OCI-LY1 (cell line): ENCODE results near the gene IMMP2L.

Source experiments
- H2AFZ ChIP-seq: fragments of 200-600 bp; sonication (generic), shearing (Covaris generic); 2 replicates; pipeline ENCODE4 v1.6.0; 2014; ENCODE audit warnings: antibody characterized with exemption, mild to moderate bottlenecking, low read length
- H3F3A ChIP-seq: fragments of 200-600 bp; sonication (generic), shearing (Covaris generic); 2 replicates; pipeline ENCODE4 v1.6.0; 2014; ENCODE audit warnings: mild to moderate bottlenecking, antibody characterized with exemption, low read length, moderate library complexity; ENCODE audit not compliant: insufficient read depth
- H3K27ac ChIP-seq: fragments of 200-600 bp; sonication (generic); 2 replicates; pipeline ENCODE4 v1.5.1; 2014; ENCODE audit warnings: low read length, mixed run types, mild to moderate bottlenecking, low read depth; ENCODE audit not compliant: poor library complexity, severe bottlenecking
- H3K27me3 ChIP-seq: fragments of 200-600 bp; sonication (generic); 2 replicates; pipeline ENCODE4 v1.6.0; 2014; ENCODE audit warnings: antibody characterized with exemption, mild to moderate bottlenecking, low read length, moderate library complexity; ENCODE audit not compliant: insufficient read depth
- H3K36me3 ChIP-seq: fragments of 200-600 bp; sonication (generic); 2 replicates; pipeline ENCODE4 v1.6.1; 2014; ENCODE audit warnings: mild to moderate bottlenecking, antibody characterized with exemption, low read length, moderate library complexity, mixed read lengths; ENCODE audit not compliant: insufficient read depth
- H3K4me1 ChIP-seq: fragments of 200-600 bp; sonication (generic); 2 replicates; pipeline ENCODE4 v1.5.1; 2014; ENCODE audit warnings: mild to moderate bottlenecking, low read length, moderate library complexity; ENCODE audit not compliant: insufficient read depth, severe bottlenecking
- H3K4me2 ChIP-seq: fragments of 200-600 bp; sonication (generic), shearing (Covaris generic); 2 replicates; pipeline ENCODE4 v1.6.1; 2014; ENCODE audit warnings: low read length
- H3K4me3 ChIP-seq: fragments of 200-600 bp; sonication (generic); 2 replicates; pipeline ENCODE4 v1.5.1; 2014; ENCODE audit warnings: low read length, low read depth, mild to moderate bottlenecking, mixed read lengths; ENCODE audit not compliant: poor library complexity, severe bottlenecking
- H3K79me2 ChIP-seq: fragments of 200-600 bp; shearing (Covaris generic); 2 replicates; pipeline ENCODE4 v1.6.1; 2016; ENCODE audit warnings: mixed run types, low read length, mixed read lengths; ENCODE audit not compliant: insufficient read depth
- H3K9ac ChIP-seq: fragments of 200-600 bp; sonication (generic), shearing (Covaris generic); 2 replicates; pipeline ENCODE4 v1.6.1; 2014; ENCODE audit warnings: mild to moderate bottlenecking, low read length, mixed read lengths
- H3K9me2 ChIP-seq: fragments of 200-600 bp; sonication (generic), shearing (Covaris generic); 2 replicates; pipeline ENCODE4 v1.6.1; 2014; ENCODE audit warnings: low read depth, mild to moderate bottlenecking, low read length, mixed read lengths
- H3K9me3 ChIP-seq: fragments of 200-600 bp; shearing (Covaris generic); 2 replicates; pipeline ENCODE4 v1.6.1; 2014; ENCODE audit warnings: low read length, mixed read lengths
- H4K20me1 ChIP-seq: fragments of 200-600 bp; sonication (generic), shearing (Covaris generic); 2 replicates; pipeline ENCODE4 v1.6.0; 2016; ENCODE audit warnings: mild to moderate bottlenecking, low read length; ENCODE audit not compliant: insufficient read depth
- CTCF ChIP-seq: fragments of 200-600 bp; sonication (generic), shearing (Covaris generic); IDR thresholded peaks from 2 replicates; pipeline ENCODE4 v1.5.1; 2017; ENCODE audit warnings: mild to moderate bottlenecking, antibody characterized with exemption, low read length, moderate library complexity, mixed read lengths
- EZH2 ChIP-seq: fragments of 200-600 bp; sonication (generic), shearing (Covaris generic); IDR thresholded peaks from 2 replicates; pipeline ENCODE4 v1.8.0; 2017; ENCODE audit warnings: borderline replicate concordance, mixed run types, mild to moderate bottlenecking, antibody characterized with exemption, low read length, moderate library complexity, mixed read lengths

Gene IMMP2L

GRCh38 chr7:110897538-110897937 is 664.8 kb downstream of the IMMP2L start:
- no peaks in the 10 kb centered on the region for H3K36me3 ChIP-seq
- H3K4me2 ChIP-seq, result no peak overlapping the region
- no peaks in the 10 kb centered on the region for H4K20me1 ChIP-seq
- H3F3A ChIP-seq, result no peaks in the 10 kb centered on the region
- H3K27me3 ChIP-seq, result no peaks in the 10 kb centered on the region
- no peak overlapping the region for H3K9ac ChIP-seq
- no peaks in the 10 kb centered on the region for H3K9me2 ChIP-seq
- no peaks in the 10 kb centered on the region for H3K4me1 ChIP-seq
- no peaks in the 10 kb centered on the region for H3K79me2 ChIP-seq
- peaks cover 10% of the 10 kb centered on the region for H3K9me3 ChIP-seq
- H2AFZ ChIP-seq, result no peak overlapping the region
- no peak overlapping the region for H3K27ac ChIP-seq
- TF ChIP-seq EZH2 (no peak), CTCF (no peak)
- no peak overlapping the region for H3K4me3 ChIP-seq

- no peaks in the 10 kb centered on the region for H3F3A ChIP-seq
- H3K9ac ChIP-seq, result no peak overlapping the region
- H3K79me2 ChIP-seq, result no peaks in the 10 kb centered on the region
- no peak overlapping the region for H3K27ac ChIP-seq
- no peaks in the 10 kb centered on the region for H3K27me3 ChIP-seq
- H3K4me3 ChIP-seq, result no peak overlapping the region
- no peaks in the 10 kb centered on the region for H3K9me2 ChIP-seq
- no peak overlapping the region for H2AFZ ChIP-seq
- no peaks in the 10 kb centered on the region for H3K36me3 ChIP-seq
- H3K9me3 ChIP-seq, result peaks cover 10% of the 10 kb centered on the region
- no peaks in the 10 kb centered on the region for H4K20me1 ChIP-seq
- no peak overlapping the region for H3K4me2 ChIP-seq
- TF ChIP-seq CTCF, result no peak
- peaks cover 6% of the 10 kb centered on the region for H3K4me1 ChIP-seq
These were observed 668.2 kb downstream of the IMMP2L start for GRCh38 chr7:110894111-110894510.

- Histone ChIP-seq H3K9me2 (no peaks in the 10 kb centered on the region), H3K36me3 (no peaks in the 10 kb centered on the region), H3F3A (no peaks in the 10 kb centered on the region), H3K4me3 (no peak overlapping the region), H3K4me2 (no peak overlapping the region), H3K9ac (no peak overlapping the region), H3K79me2 (no peaks in the 10 kb centered on the region), H2AFZ (no peak overlapping the region), H4K20me1 (no peaks in the 10 kb centered on the region), H3K9me3 (peaks cover 2% of the 10 kb centered on the region; the same call in 1 of the 2 replicates), H3K27me3 (no peaks in the 10 kb centered on the region), H3K27ac (no peak overlapping the region), H3K4me1 (peaks cover 6% of the 10 kb centered on the region)
- TF ChIP-seq CTCF, result no peak
- no peak for TF ChIP-seq EZH2
These were observed 671.1 kb downstream of the IMMP2L start for GRCh38 chr7:110891197-110891596.
